D341Med (cell line): ENCODE results near the gene YKT6.
A peak's percentile ranks its signal among the peaks of the same experiment; 100 is the strongest.

Experiments
- DNase-seq: peaks from one replicate; pipeline ENCODE4 v3.0.0; 2012; ENCODE audit warnings: low spot score

The YKT6 gene

GRCh38 chr7:44218418-44219201, 17.8 kb downstream of the YKT6 start:
- no peak for DNase-seq

GRCh38 chr7:44219371-44220045, 18.7 kb downstream of the YKT6 start:
- no peak for DNase-seq

GRCh38 chr7:44220046-44220357, 19.2 kb downstream of the YKT6 start:
- no peak for DNase-seq

GRCh38 chr7:44220358-44221112, 19.8 kb downstream of the YKT6 start:
- no peak for DNase-seq

DNA sequence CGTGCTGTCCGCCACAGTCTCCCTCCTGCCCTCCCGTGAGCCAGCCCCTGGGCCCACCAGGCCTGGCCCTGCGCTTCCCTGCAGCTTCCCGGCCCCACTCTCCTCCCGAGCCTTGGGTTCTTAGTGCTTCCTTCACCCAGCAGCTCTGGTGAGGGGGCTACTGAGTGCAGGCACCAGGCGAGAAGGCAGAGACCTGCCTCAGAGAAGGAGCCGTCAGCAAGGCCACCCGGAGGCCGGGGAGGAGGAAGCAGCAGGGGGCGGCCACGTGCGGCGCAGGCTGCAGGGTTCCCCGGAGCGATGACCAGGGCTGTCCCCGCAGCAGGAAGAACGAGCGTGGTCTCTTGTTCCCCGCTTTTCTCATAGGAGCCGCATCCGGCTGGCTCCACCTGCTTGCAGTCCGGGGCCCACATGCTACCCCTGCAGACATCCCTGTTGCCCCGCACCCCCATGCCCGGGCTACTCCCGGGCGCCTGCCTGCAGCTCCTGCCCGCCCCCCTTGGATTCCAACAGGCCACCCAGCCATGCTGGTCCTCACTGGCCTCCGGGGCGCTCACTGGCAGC, 20.5 kb downstream of the YKT6 start:
- DNase-seq: no peak

GRCh38 chr7:44222074-44222473, 21.3 kb downstream of the YKT6 start:
- DNase-seq: no peak

DNA sequence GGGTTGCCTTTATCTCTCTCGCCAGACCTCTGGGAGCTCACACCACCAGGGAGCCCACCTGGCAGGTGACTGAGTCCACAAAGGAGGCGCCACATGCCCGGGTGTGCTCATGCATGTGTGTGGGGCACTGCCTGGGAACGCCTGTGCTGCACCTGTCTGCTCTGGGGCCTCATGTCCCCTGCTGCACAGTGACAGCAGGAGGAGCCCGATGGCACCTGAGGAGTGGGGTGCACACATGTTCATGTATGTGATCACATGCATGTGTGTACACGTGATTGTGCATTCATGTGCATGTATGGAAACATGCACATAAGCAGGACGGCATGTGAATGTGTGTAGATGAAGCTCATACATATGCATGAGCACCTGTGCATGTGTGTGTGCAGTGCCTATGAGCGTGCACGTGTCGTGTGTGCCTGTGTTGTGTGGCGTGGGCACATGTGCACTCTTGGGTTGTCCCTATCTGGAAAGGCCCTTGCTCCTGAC, 22.0 kb downstream of the YKT6 start:
- no peak for DNase-seq

DNA sequence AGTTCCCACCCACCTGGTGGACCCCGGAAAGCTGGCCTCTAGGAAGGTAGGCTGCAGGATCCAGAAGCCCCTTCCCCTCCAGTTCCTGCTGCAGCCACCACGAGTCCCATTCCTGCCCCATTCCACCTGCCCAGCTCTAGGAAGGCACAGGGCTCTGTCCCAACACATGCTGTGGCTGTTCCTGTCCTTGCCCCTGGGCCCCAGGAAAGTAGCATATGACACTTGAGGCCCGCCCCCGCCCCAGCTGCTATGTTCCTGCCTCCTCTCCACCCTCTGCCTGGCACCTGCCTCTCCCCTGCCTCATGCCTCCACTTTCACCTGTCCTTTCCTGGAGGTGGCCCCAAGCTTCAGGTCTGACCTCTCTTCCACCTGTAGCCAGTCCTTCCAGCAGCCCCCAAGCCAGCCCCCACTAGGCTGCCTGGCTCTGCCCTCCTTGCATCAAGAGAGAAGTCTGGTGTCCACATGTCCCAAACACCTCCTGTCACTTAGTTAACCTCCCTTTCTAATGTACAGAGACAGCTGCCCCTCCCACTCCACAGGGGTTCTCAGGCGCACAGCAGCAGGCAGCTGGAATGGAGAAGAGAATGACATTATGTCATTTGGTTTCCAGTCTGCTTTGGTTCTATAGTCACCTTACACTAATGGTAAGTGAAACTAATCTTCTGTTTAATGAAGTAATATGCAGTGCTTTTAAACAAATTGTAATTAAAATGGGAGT, 22.7 kb downstream of the YKT6 start:
- DNase-seq: no peak

- DNase-seq: peak; percentile 83
These were observed 23.5 kb downstream of the YKT6 start for GRCh38 chr7:44224080-44224973.

DNA sequence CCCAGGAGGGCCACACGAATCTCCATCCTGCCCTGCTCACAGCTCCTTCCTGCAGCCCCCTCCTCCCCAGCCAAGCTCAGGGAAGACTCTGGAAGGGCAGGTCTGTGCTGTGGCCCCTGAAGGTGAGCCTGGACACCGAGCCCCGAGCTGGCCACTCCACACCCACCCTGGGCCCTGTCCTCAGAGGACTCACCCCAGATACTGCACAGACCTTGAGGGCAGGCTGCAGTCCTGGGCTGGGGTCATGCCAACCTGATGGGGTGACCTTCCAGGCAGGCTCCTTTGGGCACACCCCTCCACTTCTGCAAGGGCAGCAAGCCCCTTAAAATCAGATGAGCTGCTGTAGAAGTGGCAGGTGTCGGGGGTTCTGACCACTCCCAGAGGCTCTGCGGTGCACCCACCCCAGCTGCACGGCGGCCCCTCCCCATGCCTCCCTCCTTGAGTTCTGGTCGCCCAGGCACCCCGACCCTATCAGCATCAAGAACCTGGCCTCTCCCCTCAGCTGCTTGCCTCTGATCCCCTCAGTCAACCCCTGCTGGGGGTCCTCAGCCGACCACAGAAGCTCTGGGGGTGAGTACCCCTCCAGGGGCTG, 24.3 kb downstream of the YKT6 start:
- no peak for DNase-seq

GRCh38 chr7:44225566-44226395, 25.0 kb downstream of the YKT6 start:
- DNase-seq: no peak

GRCh38 chr7:44226396-44226753, 25.6 kb downstream of the YKT6 start:
- DNase-seq: no peak

- DNase-seq: no peak
These were observed 27.1 kb downstream of the YKT6 start for GRCh38 chr7:44227911-44228310.

DNA sequence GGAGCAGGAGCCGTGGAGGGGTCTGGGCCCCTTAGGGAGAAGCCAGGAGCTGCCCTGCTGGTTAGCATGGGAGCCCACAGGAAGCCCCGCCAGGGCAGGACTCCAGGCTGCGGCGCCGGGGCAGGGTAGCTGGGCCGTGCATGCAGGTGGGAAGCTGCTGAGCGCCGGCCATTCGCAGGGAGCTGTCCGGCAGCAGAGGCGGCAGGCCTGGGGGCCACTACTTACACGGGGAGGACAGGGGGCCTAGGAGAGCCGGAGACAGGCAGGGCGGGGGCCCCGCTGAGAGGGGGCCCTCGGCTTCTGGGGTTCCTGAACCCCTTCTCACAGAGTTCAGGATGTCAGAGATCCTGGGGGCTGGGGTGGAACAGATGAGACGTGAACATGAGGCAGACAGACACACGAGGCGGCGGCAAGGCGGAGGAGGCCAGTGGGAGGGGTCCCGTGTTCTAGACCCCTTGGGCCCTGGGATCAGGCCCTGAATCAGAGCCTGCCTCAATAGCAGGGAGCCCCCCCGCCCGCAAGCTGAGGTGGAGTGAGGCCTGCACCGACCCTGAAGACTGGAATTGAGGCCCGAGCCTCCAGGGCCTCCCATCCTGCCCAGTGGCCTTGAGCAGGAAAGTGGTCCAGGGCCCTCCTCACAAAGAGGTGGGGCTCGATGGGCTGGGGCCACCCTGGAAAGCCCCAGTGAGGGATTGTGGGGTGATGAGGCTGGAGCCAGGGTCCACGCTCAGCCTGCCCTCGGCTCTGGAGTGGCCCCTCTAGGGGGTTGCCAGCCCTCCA, 28.0 kb downstream of the YKT6 start:
- DNase-seq: no peak

DNA sequence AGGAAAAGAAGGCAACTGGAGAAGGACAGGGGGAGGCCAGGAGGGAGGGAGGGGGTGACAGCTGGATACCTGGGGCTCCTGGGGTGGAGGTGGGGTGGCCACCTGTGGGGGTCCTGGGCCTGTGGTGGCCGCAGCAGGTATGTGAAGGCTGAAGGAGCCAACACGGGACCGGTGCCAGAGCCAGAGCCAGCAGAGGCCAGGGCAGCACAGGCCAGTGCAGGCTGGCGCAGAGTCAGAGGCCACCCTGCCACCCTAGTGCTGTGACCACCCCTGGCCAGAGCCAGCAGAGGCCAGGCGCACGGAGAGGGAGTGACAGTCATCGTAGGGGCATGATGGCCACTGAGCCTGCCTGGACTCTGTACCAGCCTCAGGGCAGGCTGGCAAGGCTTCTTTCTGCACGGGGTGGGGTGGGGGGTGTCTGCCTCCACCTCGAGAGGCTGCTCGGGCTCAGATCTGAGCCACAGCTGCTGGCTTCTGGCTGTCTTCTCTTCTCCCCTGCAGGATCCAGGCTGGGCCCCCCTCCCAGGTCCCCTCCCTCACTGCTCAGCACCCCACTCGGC, 28.8 kb downstream of the YKT6 start:
- no peak for DNase-seq

DNA sequence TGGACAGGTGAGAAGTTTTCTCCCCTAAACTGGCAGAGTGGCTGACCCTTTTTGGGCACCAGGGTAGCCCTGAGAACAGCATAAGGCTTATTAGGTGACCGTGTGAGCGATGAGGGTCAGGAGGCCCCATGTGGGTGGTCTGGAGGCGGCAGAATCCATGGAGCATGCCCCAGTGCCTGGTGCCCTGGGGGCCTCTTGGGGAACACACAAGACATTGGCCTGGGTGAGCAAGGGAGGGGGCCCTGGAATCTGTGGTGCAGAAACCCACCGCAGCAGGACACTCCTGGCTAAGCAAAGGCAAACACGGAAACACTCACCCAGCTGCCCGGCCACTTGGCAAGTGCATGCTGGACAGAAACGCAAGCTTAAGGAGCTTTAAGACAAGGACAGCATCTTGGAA, 29.5 kb downstream of the YKT6 start:
- no peak for DNase-seq

- no peak for DNase-seq
These were observed 30.3 kb downstream of the YKT6 start for GRCh38 chr7:44231088-44231487.

DNA sequence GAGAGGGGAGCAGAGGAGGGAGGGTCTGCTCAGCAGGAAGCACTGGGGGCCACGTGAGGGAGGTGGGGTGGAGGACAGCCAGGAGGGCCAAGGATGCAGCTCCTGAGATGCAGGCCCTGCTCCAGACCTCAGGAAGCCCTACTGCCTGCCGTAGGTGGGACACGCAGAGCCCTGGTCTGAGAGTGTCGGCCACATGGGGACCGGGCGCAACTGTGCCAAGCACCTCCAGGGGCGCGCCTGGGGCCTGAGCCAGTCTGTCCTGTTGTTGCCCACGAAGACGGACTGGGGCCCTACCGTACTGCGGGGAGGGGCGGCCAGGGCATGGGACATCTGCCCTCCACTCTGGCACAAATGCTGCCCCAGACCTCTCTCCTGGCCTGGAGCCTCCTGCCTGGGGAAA, 31.6 kb downstream of the YKT6 start:
- DNase-seq: no peak
